ENCODE measurements around the gene SRSF9.

- no peak for TF ChIP-seq CTCF (IDR thresholded peaks at IDR 0.05)
- TF ChIP-seq POLR2A (IDR thresholded peaks at IDR 0.05): no peak
Observed at GRCh38 chr12:120480211-120480610, 10.7 kb upstream of the SRSF9 start.

Measured in heart left ventricle (tissue), 13 donors.